Raji (cell line): ENCODE results near the gene SSTR1.

Experiments used
- POLR2A ChIP-seq: IDR thresholded peaks from 2 replicates; pipeline ENCODE4 v1.6.1; 2011; ENCODE audit warnings: low read depth, low read length, control low read depth; ENCODE audit not compliant: insufficient read depth

The SSTR1 gene

GRCh38 chr14:38207736-38208617 lies at the start of gene SSTR1:
SSTR1 (plus strand) TSS chr14:38207904; CDS start chr14:38209390, 1,486 bp downstream.
- no peak for TF ChIP-seq POLR2A

- no peak for TF ChIP-seq POLR2A
These were observed 49.2 kb upstream of the SSTR1 start for GRCh38 chr14:38158468-38158867.

GRCh38 chr14:38168416-38168815 lies 39.3 kb upstream of the SSTR1 start:
- no peak for TF ChIP-seq POLR2A

- TF ChIP-seq POLR2A: no peak
These were observed 36.5 kb upstream of the SSTR1 start for GRCh38 chr14:38171197-38171596.

GRCh38 chr14:38174711-38175110 lies 33.0 kb upstream of the SSTR1 start:
- TF ChIP-seq POLR2A: no peak

GRCh38 chr14:38175658-38176057 lies 32.0 kb upstream of the SSTR1 start:
- no peak for TF ChIP-seq POLR2A

GRCh38 chr14:38176379-38176778 lies 31.3 kb upstream of the SSTR1 start:
- no peak for TF ChIP-seq POLR2A

GRCh38 chr14:38184132-38184531 lies 23.6 kb upstream of the SSTR1 start:
- TF ChIP-seq POLR2A: no peak

GRCh38 chr14:38185671-38186070 lies 22.0 kb upstream of the SSTR1 start:
- no peak for TF ChIP-seq POLR2A

GRCh38 chr14:38186216-38186615 lies 21.5 kb upstream of the SSTR1 start:
- TF ChIP-seq POLR2A: no peak

GRCh38 chr14:38187528-38187927 lies 20.2 kb upstream of the SSTR1 start:
- TF ChIP-seq POLR2A: no peak

- no peak for TF ChIP-seq POLR2A
These were observed 17.6 kb upstream of the SSTR1 start for GRCh38 chr14:38189930-38190726.

GRCh38 chr14:38197001-38197783 lies 10.5 kb upstream of the SSTR1 start:
- TF ChIP-seq POLR2A: no peak

- TF ChIP-seq POLR2A: no peak
These were observed 9.8 kb upstream of the SSTR1 start for GRCh38 chr14:38197784-38198335.

GRCh38 chr14:38198425-38198824 lies 9.3 kb upstream of the SSTR1 start:
- TF ChIP-seq POLR2A: no peak

GRCh38 chr14:38199076-38199475 lies 8.6 kb upstream of the SSTR1 start:
- no peak for TF ChIP-seq POLR2A

GRCh38 chr14:38199739-38200138 lies 8.0 kb upstream of the SSTR1 start:
- TF ChIP-seq POLR2A: no peak
